A549 treated with CORT108297 at 1 μM for 4 hours (cell line): Measurements from ENCODE around the gene SLC22A17. TPM values are rescaled to one million over a fixed set of nuclear protein-coding genes. Genes with fewer than 3 reads are reported as not detected.

Experiments used
- total RNA-seq: library from RNA; stranded (reverse); fragments of 200-300 nt; extraction: Qiagen RNA extraction; gene quantifications from 5 replicates; pipeline ENCODE4 v1.2.3, GENCODE V29; 2022

Gene SLC22A17
- 5.4 to 8.8 TPM (median 7.3 TPM) in 5 replicates for total RNA-seq

GRCh38 chr14:23352506-23353432, at the start of gene SLC22A17:
TSS of gene SLC22A17 (minus strand) at chr14:23352887.

GRCh38 chr14:23376482-23377197, 24.0 kb upstream of the SLC22A17 start, which contains the start of gene CMTM5:
TSS of gene CMTM5 (plus strand) at chr14:23377046. CDS start at chr14:23377252, 206 bp downstream.

GRCh38 chr14:23372509-23372908, 19.8 kb upstream of the SLC22A17 start, which contains the start of gene IL25:
TSS of gene IL25 (plus strand) at chr14:23372809.

GRCh38 chr14:23365036-23365731, 12.5 kb upstream of the SLC22A17 start, which contains the start of gene EFS:
TSS of gene EFS (minus strand) at chr14:23365172. CDS start at chr14:23365025, 147 bp downstream.

GRCh38 chr14:23320584-23321571, 31.8 kb downstream of the SLC22A17 start, which contains the start of gene PABPN1:
TSS of gene PABPN1 (plus strand) at chr14:23321457. CDS start at chr14:23321470, 13 bp downstream.

GRCh38 chr14:23306412-23307145, 46.1 kb downstream of the SLC22A17 start, which contains the start of gene BCL2L2:
TSS of gene BCL2L2 (plus strand) at chr14:23306833. CDS start at chr14:23307768, 935 bp downstream.

GRCh38 chr14:23302290-23303225, 50.1 kb downstream of the SLC22A17 start, which contains the start of gene PPP1R3E:
TSS of gene PPP1R3E (minus strand) at chr14:23302859. CDS start at chr14:23302576, 283 bp downstream.

Other genes with a start within 250 kb of the SLC22A17 start
- gene CIROP, start 247.9 kb downstream of the SLC22A17 start, total RNA-seq = not detected in 5 replicates
- not detected in 5 replicates for gene CEBPE, start 233.6 kb downstream of the SLC22A17 start, total RNA-seq
- gene SLC7A8, start 169.2 kb downstream of the SLC22A17 start, total RNA-seq = 0.47 to 0.73 TPM (median 0.55 TPM) in 5 replicates
- gene RNF212B, start 115.0 kb downstream of the SLC22A17 start, total RNA-seq = not detected in 5 replicates
- 6.2 to 10.2 TPM (median 9.1 TPM) in 5 replicates for gene HOMEZ, start 66.8 kb downstream of the SLC22A17 start, total RNA-seq
- 2.9 to 4.8 TPM (median 4.0 TPM) in 5 replicates for gene PPP1R3E, start 50.0 kb downstream of the SLC22A17 start, total RNA-seq
- 17.7 to 23.3 TPM (median 20.7 TPM) in 5 replicates for gene BCL2L2, start 46.1 kb downstream of the SLC22A17 start, total RNA-seq
- 139 to 159 TPM (median 152 TPM) in 5 replicates for gene PABPN1, start 31.4 kb downstream of the SLC22A17 start, total RNA-seq
- gene EFS, start 12.3 kb upstream of the SLC22A17 start, total RNA-seq = not detected in 5 replicates
- not detected in 5 replicates for gene IL25, start 19.9 kb upstream of the SLC22A17 start, total RNA-seq
- not detected in 5 replicates for gene CMTM5, start 24.2 kb upstream of the SLC22A17 start, total RNA-seq
- gene MYH6, start 55.4 kb upstream of the SLC22A17 start, total RNA-seq = not detected in 5 replicates
- not detected in 5 replicates for gene MYH7, start 82.8 kb upstream of the SLC22A17 start, total RNA-seq
- 56.9 to 78.2 TPM (median 60.9 TPM) in 5 replicates for gene NGDN, start 116.8 kb upstream of the SLC22A17 start, total RNA-seq
- gene ZFHX2, start 198.9 kb upstream of the SLC22A17 start, total RNA-seq = 0.84 to 1.6 TPM (median 1.2 TPM) in 5 replicates
- 13.7 to 14.9 TPM (median 14.3 TPM) in 5 replicates for gene THTPA, start 203.4 kb upstream of the SLC22A17 start, total RNA-seq
- 41.1 to 67.5 TPM (median 49.7 TPM) in 5 replicates for gene AP1G2, start 214.9 kb upstream of the SLC22A17 start, total RNA-seq
- 0.03 to 0.05 TPM in 2 of 5 replicates, not detected in the others for gene JPH4, start 225.9 kb upstream of the SLC22A17 start, total RNA-seq